Fibroblast of the aortic adventitia (primary cell): ENCODE results near the gene IL5. TPM values are rescaled to one million over a fixed set of nuclear protein-coding genes. Genes with fewer than 3 reads are reported as not detected.

Source experiments
- DNase-seq: peaks from one replicate; pipeline ENCODE4 v3.0.0-alpha.2; 2010; ENCODE audit warnings: low read depth
- H3K4me3 ChIP-seq: 2 replicates; pipeline ENCODE4 v1.5.1; 2011; ENCODE audit warnings: low read depth, mild to moderate bottlenecking, control low read depth, low read length, moderate library complexity
- total RNA-seq: library from RNA; depleted of rRNA; stranded (reverse); fragments of >200 nt; gene quantifications from 2 replicates; pipeline ENCODE4 v1.2.3, GENCODE V29; 2012; ENCODE audit warnings: low replicate concordance
- TF ChIP-seq, protein P1 (sequence below): IDR thresholded peaks from 2 replicates; pipeline ENCODE4 v1.5.1; 2011; ENCODE audit warnings: mild to moderate bottlenecking, low read length, control low read depth, inconsistent platforms; ENCODE audit not compliant: insufficient read depth

The IL5 gene
- total RNA-seq, 1 donor, result not detected

DNA sequence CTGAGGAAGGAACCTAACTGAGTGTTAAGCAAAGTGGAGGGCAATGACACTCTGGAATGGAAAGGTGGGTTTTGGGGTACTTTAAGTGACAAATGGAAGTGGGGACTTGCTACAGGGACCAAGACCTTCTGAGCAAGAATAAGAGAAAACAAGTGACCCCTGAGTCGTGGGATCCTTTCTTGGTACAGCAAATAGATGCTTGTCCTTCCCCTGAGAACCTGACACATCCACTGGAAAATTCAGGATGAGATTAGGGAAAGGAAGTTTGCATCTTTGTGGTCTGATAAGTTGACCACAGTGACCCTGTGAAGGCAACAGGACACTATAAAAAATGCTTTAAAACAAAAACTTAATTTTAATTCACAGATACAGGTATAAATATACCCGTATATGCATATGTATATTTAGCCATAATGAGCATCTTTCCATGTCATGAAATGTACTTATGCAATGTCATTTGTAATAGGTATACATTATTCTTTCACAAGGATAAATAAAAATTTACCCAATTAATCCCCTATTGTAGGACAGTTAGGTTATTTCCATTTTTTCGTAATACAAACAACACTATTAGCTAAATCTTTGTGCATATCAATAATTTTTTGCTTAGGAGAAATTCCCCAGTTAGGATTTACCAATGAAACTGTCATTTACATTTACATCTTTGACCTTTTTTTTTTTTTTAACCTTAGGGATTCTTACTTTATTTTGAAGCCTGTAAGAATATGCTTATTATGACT lies 50.8 kb downstream of the IL5 start:
- TF ChIP-seq, protein P1, sequence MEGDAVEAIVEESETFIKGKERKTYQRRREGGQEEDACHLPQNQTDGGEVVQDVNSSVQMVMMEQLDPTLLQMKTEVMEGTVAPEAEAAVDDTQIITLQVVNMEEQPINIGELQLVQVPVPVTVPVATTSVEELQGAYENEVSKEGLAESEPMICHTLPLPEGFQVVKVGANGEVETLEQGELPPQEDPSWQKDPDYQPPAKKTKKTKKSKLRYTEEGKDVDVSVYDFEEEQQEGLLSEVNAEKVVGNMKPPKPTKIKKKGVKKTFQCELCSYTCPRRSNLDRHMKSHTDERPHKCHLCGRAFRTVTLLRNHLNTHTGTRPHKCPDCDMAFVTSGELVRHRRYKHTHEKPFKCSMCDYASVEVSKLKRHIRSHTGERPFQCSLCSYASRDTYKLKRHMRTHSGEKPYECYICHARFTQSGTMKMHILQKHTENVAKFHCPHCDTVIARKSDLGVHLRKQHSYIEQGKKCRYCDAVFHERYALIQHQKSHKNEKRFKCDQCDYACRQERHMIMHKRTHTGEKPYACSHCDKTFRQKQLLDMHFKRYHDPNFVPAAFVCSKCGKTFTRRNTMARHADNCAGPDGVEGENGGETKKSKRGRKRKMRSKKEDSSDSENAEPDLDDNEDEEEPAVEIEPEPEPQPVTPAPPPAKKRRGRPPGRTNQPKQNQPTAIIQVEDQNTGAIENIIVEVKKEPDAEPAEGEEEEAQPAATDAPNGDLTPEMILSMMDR, result no peak
- H3K4me3 ChIP-seq, result no peak overlapping the region
- no peak for DNase-seq

Other genes with a start within 250 kb of the IL5 start
- 3.4 and 5.7 TPM in 2 replicates for gene SLC22A4, start 249.1 kb downstream of the IL5 start, total RNA-seq
- gene SLC22A5, start 173.8 kb downstream of the IL5 start, total RNA-seq, result 6.5 TPM in 2 replicates
- 17.1 and 24.6 TPM in 2 replicates for gene IRF1, start 52.7 kb downstream of the IL5 start, total RNA-seq
- 54.7 and 250 TPM in 2 replicates for gene RAD50, start 13.5 kb upstream of the IL5 start, total RNA-seq
- not detected in 2 replicates for gene IL13, start 114.7 kb upstream of the IL5 start, total RNA-seq
- gene IL4, start 130.5 kb upstream of the IL5 start, total RNA-seq, result 0.36 TPM in 1 of 2 replicates, not detected in the other
- 12.7 and 29.2 TPM in 2 replicates for gene KIF3A, start 194.0 kb upstream of the IL5 start, total RNA-seq
- gene CCNI2, start 203.9 kb upstream of the IL5 start, total RNA-seq, result 1.2 TPM in 1 of 2 replicates, not detected in the other
- gene SEPTIN8, start 233.7 kb upstream of the IL5 start, total RNA-seq, result 22.7 and 43.0 TPM in 2 replicates